ENCODE data around the gene DCUN1D4.
A peak's percentile ranks its signal among the peaks of the same experiment; 100 is the strongest.

The DCUN1D4 gene

DNA sequence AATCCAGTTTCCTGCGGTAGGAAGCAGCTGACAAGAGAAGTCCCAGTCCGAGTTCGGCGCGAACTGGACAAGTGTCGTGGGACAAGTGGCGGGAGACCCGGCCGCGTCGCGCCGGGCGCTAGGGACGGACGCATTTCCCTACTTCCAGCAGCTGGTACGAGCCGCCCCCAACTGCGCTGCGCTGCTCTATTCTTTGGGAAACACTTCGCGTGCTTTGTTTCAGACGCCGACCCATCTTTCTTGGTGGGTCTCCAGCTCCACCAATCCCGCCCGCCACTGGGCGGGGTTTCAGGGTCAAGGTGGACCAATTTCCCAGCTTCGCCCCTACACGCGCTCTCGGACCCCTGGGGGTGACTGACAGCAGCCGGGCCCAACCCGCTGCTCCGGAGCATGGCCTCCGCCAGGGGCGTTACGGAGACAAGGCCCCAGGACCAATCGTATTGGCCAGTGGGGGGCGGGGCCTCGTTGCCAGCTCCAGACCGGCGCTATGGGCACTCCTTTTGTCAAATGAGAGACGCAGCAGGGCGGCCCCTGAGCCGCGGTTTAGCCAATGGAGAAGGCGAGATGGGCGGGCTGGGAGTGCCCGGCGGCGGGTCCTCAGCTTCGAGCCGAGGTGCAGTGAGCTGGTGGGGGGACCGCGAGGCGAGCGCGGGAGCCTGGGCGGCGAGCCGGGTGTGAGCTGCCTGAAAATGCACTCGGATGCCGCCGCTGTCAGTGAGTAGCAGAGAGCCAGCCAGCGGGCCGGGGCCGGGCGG is at the start of gene DCUN1D4:
DCUN1D4 (plus strand) TSS at position 600 of the 755 bp plus-strand sequence; CDS start at position 690, 90 bp downstream.
- DNase-seq = peak; percentile 93

DNA sequence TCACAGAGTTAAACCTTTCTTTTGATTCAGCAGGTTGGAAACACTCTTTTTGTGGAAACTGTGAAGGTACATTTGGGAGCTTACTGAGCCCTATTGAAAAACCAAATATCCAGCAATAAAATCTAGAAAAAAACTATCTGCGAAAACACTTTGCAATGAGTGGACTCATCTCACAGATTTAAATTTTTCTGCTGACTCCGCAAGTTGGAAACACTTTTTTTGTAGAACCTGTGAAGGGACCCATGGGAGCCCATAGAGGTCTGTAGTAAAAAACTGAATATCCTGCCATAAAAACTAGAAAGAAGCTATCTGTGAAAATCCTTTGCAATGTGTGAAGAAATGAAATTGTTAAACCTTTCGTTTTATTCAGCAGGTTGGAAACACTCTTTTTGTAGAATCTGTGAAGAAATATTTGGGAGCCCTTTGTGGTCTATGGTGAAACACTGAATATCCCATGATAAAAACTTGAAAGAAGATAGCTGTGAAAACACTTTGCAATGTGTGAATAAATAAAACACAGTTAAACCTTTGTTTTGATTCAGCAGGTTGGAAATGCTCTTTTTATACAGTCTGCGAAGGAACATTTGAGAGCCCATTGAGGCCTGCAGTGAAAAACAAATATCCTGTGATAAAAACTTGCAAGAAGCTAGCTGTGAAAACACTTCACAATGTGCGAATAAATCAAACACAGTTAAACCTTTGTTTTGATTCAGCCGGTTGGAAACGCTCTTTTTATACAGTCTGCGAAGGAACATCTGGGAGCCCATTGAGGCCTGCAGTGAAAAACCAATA is 22.3 kb upstream of the DCUN1D4 start:
- no peak for DNase-seq

DNA sequence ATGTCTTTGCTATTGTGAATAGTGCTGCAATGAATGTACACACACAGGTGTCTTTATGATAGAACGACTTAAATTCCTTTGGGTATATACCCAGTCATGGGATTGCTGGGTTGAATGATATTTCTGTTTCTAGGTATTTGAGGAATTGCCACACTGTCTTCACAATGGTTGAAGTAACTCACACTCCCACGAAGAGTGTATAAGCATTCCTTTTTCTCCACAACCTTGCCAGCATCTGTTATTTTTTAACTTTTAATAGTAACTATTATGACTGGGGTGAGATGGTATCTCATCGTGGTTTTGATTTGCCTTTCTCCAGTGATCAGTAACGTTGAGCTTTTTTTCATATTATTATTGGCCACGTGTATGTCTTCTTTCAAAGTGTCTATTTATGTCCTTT is 17.6 kb upstream of the DCUN1D4 start:
- no peak for DNase-seq

DNA sequence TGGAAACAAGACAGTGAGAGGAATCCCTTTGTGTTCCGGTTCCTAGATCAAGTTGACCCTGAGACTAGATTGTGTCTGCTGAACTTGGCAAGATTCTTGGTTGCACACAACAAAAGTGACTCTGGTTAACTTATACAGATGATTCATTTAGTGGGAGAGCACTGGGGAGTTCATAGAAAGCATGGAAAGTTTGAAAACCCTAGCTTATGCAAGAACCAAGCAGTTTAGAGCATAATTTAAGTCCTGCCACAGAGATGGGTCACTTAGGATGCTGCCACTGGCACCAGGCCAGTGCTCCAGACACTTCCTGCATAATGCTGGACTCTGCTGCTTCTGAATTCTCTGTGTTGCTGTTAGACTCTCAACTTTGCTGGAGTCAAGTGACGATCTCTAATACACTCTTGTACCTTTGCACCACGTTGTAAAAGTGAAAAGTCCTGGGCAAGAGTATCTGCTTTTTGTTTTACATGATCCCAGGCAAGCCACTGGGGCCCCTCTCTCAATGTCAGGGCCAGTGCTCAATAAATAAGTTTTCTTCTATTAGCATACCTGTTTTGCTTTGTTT is 12.7 kb upstream of the DCUN1D4 start:
- no peak for DNase-seq

DNA sequence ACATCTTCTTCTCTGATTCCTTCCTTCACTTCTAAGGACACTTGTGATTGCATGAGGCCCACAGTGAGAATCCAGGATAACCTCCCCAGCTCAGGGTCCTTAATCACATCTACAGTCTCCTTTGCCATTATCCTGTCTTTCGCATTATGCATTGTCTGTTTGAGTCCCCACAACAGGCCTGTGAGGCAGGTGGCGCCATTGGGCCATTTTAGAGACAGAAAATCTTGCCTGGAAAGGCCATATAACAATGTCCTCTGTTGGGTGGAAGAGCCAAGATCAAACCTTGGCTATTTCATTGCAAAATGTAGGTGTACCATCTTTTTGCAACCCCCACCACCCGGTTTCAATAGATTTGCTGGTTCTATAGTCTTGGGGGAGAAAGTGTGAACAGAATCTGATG is 11.8 kb upstream of the DCUN1D4 start:
- no peak for DNase-seq

DNA sequence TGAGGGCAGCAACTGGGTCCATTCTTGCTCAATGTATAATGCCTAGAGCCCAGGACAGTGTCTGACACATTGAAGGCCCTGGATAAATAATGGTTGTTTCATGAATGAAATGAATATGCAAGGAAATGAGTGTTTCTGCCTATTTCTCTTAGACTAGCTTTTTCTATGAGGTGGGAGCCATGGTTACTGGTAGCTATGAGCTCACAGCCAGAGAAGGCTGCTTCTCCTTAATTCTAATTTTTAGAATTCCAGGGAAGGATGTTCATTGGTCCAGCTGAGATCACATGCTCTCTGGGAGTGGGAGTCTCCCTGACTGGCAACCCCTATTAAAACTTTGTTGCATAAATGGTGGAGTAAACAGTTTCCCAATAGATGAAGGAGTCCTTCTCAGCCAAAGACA is 9.7 kb upstream of the DCUN1D4 start:
- no peak for DNase-seq

DNA sequence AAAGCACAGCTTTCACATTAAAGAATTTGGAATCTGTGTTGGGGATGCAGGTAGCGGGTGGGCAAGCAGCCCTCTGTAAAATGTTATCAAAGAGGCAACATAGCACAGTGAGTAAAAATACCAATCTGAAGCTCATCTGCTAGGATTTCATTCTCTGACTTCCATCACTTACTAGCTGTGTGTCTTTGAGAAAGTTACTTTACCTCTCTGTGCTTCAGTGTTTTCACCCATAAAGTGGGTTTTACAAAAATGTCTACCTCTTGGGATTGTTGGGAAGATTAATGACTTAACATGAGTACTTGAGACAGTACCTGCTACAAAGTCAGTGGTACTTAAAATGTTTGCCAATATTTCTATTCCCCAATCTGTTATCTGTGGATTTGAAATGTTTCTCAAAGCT is 7.9 kb upstream of the DCUN1D4 start:
- DNase-seq = no peak

DNA sequence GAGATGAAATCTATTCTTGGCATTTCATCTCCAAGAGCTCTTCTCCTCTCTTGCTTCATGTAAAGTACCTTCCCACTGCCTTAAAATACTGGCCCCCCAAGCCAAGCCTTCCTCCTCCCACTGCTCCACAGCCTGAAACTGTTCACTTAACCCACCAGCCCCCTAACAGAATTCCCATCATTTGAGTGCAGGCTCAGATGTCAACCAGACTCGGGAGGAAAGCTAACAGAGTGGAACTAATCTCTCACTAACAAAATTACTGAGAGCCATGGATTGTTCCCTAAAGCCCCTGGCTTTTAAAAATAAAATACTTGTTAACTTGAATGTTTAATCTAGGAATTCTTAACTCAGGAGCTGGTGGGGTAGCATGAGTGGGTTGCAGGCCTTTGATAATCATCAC is 7.1 kb upstream of the DCUN1D4 start:
- DNase-seq = no peak

DNA sequence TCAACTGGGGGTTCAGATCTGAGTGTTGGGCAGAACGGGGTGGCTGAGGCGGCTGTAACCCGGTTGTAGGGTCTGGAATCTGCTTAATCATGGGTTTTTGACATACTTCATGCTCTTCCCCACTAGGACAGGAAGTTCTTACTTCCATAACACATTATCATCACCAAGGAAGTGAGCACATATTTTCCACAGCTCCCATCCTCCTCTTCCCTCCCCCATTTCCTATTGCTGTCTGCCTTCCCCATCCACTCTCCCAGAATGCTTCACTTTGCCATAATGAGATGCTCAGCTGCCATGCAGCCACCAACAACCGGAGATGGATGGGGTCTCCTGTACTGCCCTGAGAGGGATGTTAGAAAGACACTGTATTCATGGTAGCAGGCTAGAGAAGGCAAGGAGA is 6.4 kb upstream of the DCUN1D4 start:
- DNase-seq = no peak

DNA sequence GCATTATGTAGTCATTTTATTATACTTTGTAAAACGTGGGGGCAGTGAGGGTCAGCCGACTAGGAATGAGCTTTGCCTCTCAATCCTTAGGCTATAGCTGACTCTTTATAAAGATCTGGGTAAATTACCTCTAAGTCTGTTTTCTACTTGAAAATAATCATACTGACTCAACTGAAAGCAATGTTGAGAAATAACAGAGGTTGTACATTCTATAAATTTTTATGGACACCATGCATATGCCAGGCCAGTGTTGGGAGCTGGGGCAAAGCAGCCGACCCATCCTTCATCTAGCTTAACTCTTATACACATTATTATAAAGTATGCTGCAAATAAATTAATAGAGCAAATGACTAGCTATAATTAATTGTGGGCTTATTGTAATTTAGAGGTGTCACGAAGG is 2.2 kb upstream of the DCUN1D4 start:
- DNase-seq = no peak

DNA sequence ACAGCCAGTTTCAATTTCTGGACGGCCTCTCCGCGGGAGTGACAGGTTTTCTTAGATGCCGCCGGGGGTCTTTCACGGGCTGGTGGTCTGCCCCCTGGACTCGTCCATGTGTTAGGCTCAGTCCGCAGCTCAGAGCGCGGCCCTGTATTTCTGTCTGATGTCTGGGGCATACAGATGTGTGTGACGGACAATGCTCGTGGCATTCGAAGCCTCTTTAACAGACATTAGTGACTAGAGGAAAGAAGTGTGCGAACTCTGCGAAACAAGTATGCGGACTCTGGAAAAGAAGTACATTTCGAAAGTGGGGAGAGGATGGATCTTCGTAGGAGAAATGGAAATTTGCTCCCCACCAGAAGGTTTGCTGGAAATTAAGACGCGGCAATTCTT is 793 bp upstream of the DCUN1D4 start:
- DNase-seq = no peak

DNA sequence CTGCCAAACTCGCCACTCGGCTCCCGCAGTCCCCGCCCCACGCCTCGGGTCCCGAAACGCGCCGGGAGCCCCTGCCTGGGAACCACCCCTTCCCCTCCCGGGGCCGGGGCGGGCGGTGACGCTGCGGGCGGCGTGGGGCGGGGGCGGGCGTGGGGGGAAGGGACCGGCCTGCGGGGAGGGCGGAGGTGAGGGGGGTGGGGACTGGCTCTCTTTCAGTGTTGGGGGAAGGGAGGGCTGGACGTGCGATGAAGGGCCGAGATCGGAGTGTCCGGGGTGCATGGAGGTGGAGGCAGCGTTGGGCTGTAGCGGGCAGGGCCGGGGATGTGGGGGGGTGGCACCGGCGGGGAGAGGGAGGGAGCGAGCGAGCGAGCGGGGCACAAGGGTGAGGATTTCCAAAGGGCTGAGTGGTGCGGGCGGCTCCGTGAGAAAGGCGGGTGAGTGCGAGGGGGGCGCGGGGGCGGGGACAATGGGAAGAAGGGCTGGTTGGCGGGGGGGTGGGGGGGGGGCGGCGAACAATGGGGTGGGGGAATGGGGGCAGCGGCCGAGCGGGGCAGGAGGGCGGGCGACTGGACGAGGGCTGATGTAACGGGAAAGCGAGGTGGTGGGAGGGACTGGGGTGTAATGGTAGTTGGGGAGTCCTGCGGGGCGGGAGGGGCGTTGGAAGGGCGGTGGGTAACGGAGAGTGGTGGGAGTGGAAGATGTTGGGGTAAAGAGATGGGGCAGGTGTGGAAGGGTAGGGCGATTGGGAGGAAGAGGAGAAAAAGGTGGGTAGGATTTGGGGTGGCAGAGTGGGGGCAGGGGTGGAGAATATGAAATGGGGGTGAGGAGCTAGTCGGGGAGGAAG is 578 bp downstream of the DCUN1D4 start:
- DNase-seq = no peak

DNA sequence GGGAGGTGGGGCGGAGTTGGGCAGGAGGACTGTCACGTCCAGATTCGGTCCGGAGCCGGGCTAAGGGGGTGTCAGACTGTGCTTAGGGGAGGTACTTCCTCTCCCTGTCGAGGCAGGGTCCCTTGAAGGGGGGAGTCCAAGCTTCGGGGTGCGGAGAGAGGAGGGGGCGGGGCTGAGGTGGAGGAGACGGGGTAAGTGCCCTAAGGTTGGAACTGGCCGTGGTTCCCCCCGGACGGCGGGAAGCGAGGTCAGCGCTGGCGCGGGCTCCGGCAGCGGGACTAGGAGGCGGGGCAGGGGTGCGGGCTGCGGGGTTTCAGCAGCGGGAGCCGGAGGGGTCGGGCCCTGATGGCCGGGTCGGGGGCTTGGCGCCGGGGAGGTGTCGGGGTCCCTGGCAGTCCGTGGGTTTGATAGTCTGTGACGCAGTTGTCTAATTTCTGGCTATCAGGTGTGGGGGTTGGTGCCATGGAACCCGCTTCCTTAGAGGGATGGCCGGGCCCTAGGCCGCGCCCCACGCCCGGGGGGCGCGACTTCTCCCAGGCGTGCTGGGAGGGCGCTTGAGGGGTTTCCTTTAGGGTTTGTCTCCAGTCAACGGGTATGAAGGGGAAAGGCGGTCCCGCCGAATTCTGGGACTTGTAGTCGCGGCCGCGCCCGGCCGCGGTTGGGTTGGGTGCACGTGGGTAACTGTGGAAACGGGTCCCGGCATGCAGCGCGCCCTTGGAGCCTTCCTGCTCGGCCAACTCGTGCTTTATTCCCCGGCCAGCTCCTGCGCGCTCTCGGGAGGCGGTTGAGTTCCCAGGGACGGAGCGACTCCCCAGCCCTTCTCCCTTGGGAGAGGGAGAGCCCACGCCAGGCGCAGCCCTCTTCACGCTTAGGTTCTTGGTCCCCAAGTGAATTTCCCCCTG is 1.5 kb downstream of the DCUN1D4 start:
- peak; percentile 61 for DNase-seq

DNA sequence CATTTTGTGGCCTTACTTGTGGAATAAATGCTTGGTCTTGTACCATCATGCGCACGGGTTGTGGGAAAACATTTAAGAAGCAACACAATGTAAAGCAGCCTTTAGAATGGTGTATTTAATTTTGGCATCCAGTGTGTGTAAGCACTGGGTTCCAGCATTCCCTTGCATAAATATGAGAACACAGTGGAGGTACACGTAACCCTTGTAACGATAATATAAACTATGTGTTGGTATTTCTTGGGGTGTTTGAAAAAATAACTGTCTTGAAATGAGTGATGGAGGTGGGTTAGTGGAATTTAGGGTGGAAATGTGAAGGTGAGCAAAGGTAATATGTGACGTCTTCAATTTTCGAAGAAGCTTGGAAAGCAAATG is 2.1 kb downstream of the DCUN1D4 start:
- no peak for DNase-seq

DNA sequence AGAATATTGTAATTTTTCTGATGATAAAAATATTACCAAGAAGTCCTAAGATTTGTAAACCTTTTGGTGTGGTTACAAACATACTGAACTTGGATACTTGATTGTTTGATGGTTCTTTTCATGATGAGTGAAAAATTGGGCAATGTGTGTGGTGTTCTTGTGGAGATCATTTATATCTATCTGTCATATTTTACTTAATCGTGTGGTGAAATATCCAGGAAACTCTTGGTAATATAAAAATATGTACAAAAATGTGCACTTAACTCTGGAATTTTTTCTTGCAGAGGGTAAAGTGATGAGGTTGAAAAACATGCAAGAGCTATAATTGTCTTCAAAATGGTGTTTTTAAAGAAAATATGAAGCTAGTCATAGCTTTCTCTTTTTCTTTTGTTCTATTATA is 2.8 kb downstream of the DCUN1D4 start:
- DNase-seq = no peak

DNA sequence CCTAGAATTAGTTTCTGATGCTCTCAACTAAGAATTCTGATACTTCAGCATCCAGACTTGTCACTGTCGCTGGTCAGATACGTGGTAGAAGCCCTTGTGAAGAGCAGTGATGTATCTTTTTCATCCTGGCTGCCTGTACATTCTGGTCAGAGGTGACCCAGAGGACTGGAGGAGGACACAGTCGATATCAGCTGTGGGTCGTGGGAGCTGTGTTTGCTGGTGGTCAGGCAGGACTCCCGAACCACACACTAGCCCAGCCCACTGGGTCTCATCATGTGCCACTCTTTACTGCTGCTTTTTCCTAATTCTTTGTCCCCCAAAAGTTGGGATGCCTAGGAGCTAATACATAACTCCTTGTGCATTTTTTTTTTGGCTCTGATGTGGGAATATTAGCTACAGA is 6.5 kb downstream of the DCUN1D4 start:
- DNase-seq = no peak

DNA sequence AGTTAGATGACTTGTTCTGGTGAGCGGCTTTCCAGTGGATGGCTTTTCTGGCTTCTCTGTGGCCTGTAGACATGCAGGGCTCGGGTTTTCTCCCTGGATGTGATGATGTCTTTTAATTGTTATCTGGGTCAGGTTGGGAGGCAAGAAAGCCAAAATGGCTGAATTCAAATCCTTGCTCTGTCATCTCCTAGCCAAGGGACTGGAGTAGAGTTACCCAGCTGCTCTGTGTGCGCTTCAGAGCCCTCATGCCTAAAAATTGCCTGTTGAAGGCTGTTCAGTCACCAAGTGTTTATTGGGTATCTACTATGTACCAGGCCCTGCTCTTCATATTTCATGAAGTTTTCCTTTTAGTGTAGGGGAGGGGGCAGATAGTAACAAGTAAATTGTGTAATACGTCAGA is 7.3 kb downstream of the DCUN1D4 start:
- DNase-seq = no peak

DNA sequence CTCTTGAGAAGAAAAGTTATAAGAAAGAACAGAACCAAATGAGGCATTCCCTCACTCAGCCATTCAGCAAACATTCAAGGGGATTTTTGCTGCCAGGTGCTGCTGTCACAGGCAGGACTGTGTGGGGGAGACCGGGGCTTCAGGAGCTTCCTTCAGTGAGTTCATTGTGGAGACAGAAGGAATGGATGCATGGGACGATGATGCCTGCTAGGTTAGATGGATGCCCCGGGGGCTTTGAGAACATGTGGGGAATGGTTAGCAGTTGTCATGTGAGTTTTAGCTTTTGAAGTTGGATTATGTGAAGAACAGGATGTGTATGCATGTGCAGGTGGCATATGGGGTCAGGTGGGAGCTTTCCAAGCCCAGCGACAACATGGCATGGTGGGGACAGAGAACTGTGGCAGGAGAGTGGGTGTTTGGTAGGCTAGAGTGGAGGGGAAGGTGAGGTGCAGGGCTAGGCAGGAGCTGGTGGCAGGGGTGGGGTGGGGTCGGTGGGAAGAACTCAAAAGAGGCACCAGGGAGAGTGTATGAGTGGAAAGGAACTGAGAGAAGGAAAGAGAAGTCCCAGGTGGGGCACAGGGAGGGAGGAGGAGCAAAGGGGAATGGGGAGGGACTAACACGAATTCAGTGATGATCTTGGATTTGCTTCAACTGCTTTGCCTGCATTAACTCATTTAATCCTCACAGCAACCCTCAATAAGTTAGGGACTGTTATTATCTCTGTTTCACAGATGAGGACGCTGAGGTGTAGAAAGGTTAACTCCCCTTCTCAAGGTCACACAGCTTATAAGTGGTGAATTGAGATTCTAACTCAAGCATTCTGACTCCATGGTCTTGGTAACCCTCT is 8.4 kb downstream of the DCUN1D4 start:
- DNase-seq = no peak

DNA sequence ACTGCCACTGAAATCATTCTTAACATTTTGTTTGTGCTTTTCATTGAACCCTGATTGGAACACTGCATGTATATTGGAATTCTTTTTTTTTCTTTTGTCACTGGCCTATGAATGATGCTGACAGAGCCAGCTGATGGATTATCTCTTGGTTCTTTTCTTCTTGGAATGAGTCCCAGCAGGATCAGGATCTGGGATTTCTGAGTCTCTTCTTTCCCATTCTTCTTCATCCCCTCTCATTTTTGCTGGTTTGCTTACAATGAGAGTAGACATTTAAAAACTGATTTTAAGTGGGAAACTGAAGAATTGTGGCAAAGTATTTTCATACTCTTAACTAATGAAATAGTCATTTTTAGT is 9.0 kb downstream of the DCUN1D4 start:
- DNase-seq = no peak

DNA sequence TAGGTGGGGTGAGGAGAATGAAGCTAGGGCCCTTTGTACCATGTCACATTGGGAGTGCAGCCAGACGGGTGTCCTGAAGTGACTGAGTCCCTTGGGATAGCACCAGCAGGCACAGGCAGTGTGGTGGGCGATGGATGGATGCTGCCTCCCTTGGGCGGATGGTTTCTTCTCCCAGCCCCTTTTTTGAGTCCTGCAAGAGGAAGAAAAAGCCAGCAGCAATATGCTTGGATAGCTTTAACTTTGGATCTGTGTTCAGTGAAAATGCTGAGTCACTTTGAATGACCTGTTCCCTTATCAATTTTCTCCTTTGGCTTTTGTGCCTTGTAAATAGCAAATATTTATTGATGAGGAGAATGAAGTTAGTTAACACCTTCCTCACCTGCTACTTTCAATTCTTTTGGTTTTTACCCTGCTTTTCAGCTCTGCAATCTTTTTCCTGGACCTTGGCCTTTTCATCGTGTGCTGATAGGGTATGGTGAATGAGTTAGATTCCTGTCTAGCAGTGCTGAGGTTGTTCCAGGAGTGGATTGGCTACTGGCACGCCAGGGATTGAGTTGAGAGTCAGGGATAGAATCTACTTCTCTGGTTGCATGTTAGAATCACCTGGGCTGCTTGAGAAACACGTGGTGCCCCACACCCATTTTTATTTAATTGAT is 10.2 kb downstream of the DCUN1D4 start:
- no peak for DNase-seq

DNA sequence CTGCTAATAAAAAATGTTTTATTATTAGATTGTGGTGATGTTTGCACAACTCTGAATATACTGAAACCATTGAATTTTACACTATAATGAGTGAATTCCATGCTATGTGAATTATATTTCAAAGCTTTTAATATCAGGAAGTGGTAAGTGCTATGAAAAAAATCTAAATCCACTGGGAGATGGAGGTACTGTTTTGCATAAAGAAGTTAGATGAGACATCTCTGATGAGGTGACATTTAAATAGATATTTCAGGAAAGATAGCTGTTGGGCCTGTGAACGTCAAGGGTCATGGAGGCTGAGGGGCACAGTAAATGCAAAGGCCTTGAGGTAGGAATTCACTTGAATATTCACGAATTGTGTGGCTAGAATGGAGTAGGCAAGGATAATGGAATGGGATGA is 12.3 kb downstream of the DCUN1D4 start:
- no peak for DNase-seq

All from NCI-H2029 treated with DMSO at 0.1 percent for 48 hours (cell line).